NCI-H2196 (cell line): ENCODE data around the gene TSHZ2.

Experiments
- DNase-seq: peaks from one replicate; lab custom pipeline; 2025; ENCODE audit not compliant: unreplicated experiment; lab: John Stamatoyannopoulos, UW

The TSHZ2 gene, protein sequence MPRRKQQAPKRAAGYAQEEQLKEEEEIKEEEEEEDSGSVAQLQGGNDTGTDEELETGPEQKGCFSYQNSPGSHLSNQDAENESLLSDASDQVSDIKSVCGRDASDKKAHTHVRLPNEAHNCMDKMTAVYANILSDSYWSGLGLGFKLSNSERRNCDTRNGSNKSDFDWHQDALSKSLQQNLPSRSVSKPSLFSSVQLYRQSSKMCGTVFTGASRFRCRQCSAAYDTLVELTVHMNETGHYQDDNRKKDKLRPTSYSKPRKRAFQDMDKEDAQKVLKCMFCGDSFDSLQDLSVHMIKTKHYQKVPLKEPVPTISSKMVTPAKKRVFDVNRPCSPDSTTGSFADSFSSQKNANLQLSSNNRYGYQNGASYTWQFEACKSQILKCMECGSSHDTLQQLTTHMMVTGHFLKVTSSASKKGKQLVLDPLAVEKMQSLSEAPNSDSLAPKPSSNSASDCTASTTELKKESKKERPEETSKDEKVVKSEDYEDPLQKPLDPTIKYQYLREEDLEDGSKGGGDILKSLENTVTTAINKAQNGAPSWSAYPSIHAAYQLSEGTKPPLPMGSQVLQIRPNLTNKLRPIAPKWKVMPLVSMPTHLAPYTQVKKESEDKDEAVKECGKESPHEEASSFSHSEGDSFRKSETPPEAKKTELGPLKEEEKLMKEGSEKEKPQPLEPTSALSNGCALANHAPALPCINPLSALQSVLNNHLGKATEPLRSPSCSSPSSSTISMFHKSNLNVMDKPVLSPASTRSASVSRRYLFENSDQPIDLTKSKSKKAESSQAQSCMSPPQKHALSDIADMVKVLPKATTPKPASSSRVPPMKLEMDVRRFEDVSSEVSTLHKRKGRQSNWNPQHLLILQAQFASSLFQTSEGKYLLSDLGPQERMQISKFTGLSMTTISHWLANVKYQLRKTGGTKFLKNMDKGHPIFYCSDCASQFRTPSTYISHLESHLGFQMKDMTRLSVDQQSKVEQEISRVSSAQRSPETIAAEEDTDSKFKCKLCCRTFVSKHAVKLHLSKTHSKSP (N-terminal part only)

DNA sequence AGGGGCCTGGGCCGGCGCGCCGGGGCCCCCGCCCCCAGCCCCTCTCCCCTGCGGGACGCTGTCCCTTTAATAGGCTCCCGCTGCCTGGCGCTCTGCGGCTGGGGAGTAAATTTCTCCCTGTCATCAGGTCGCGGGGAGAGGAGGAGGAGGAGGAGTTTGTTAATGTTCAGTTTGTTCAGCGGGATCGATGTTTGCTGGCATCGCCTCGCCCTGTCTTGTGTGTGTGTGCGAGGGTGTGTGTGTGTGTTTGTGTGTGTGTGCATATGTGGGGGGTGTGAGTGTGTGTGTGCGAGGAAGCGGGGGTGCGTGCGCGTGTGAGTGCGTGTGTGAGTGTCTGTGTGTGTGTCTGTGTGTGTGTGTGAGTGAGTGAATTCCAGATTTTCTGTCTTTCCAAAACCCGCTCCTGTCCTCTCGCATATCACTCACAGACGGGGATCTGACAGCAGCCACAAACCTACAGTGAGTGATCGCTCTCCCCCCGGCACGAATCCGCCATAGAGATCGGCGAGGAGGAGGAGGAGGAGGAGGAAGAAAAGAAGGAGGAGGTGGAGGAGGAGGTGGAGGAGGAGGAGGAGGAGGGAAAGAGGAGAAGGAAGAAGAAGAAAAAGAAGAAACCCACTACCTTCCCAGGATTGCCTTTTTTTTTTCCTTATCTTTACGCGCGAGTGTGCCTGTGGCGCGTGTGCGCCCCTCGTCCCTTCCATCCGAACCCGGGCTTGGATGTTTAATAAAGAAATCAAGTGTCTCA, at the start of gene TSHZ2:
TSHZ2 (plus strand) TSS at position 169 of the 748 bp plus-strand sequence. CDS start 936 bp downstream, outside the sequence.
- peak; percentile 76 for DNase-seq

DNA sequence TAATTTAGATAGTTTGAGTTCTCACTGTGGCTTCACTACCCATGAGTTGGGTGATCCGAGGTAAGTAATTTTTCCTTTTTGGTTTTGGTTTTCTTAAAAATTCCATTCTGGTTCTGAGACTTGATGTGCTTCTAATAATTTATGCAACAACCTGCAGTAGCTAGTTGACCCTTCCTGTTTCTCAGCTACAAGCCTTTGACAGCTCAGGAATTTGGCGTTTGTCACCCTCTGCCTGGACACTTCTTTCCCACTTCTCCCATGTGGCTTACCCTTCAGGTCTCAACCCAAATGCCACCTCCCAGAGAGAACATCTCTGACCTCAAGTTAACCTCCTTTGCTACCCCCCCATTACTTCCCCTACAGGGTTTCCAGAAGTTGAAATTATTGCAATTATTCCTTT, 49.7 kb upstream of the TSHZ2 start:
- DNase-seq: no peak

DNA sequence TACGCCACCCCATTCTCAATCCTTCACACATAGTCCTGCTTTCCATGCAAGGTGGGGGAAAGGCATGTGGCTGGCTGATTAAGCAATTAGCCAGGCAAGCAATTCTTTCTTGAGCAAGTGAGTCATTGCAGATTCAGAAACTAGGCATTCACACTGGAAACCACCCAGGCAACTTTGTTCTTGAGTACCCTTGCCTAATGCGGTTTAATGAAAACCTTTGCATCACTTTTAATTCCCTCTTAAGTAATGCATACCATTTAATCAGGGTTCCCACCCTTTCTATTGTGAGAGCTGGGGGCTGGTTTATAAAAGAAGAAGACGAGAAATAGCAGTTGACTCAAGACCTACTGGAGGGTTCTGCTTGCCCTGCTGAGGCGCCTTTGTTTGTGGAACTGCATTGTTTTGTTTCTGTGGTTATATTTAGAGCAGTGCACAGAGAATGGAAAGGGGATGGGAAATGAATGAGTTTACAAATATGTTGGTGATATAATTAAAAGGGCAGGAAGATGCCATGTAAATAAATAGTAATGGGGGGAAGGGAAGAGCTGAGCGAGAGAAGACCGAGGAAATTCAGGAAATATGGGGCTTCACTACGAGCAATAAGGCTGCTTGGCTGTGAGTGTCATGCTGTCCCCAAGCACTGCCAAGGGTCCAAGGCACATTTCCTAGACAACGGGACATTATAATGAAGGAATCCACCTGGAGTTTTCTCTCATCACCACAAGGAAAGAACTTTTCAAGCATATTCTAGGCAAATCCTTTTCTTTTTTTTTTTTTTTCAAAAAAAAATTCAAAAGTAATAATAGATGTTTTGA, 48.8 kb upstream of the TSHZ2 start:
- DNase-seq: no peak

DNA sequence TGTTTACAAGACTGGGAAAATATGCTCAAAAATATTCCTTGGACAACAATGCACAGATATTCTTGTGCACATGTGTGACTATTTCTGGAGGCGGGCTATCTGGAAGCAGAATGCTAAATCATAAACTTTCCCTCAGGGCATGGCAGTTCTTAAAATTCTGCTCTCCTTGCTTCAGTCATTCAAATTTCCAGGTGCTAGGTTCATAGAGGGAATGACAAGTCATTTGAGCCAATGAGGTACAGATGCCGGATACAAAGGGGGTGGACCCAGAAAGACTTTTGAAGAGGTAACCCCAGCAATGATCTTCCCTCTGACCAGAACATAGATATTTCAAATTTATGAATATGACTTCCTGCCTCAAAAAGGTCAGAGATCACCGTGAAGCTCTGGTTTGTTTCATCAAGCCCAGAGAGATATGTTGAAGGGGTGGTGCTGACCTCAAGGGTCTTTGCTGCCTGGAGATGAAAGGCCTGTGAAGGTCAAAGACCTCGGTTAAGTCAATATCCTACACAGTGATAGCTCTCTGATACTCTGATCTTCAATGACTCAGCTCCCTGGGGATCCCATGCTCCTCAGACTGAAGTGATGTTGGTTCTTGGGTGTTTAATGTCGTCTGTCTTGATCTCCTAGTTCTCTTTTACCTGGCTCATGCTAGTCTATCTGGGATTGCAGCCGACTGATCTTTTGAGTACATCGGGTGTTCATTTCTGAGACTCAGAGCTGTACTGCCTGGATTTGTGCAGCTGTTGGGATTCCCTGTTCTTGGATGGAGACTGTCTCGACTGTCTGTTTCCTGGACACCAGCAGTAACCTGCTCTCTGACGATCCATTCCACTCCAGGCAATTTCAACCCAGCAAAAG, 47.5 kb upstream of the TSHZ2 start:
- no peak for DNase-seq

DNA sequence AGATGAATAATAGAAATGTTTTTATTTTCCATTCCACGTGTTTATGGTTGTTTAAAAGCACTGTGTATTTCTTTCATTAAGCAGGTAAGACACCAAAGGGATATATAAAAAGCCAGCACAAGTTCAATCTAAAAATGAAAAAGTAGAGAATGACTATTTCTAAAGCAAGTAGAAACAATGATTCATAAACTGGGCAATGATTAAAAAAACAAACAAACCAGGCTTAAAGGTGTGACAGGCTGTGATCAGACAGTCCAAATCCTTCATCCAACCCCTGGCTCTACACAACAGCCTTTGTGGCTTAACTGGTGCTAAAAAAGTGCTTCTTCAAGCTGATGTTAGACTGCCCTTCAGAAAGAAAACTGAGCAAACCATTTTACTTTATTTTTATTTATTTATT, 45.7 kb upstream of the TSHZ2 start:
- no peak for DNase-seq

DNA sequence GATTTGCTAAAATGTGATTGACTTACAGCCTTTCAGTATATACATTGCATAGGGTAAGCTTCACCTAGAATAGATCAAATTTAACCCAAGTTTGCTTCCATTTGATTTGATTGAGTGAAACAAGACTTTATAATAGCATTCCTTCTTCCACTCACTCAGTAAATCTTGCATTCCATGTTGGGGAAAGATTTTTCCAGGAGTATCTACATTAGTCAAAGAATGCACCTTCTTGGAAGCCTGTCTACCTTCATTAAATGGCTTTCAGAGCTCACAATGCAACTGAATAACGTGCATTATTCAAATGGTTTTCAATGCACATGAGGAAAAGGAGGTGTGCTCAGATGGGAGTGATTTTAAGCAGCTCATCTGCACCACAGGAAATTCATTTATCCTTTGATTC, 38.3 kb upstream of the TSHZ2 start:
- DNase-seq: no peak

DNA sequence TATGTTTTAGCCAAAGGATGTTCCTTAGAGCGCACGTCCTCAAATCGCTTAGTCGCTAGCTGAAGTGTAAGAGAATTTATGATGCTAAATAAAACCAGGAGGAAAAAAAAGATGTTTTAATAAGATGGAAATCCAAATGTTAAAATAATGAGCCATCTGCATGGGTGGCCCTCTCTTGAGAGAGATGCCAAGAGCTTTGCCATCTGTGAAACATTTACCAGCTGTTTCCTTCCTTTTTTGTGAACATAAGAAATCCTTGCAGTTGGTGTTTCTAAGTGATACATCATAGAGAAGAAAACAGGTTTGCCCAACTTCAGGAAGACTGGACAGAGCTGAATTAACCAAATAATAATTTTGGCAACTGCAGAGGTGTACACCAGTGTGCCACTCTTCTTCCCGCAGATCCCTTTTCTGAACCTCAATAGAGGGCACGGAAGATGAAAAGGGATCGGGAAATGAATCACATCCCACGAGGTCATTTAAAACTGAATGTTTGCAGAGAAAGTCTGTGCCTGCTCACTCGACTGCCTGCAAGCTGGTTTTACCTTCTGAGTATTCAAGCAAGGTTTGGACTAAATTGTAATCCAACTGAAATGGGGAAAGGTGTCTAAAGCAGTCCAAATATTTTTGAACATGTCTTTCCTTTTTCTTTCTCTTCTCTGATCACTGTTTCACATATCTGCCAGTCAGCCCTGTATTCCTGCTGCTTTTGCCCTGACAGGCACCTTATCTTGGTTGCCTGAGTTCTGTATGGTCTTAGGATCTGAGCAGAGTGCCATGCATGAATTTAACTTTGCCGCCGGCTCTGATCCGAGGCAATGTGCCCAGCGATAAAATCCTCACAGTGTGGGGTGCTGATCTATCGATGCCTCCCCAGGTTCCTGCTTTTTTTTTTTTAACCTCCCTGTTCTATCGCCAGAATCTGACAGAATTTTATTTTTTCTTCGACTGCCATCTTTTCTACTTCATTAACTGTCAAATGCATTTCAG, 35.5 kb upstream of the TSHZ2 start:
- DNase-seq: no peak

DNA sequence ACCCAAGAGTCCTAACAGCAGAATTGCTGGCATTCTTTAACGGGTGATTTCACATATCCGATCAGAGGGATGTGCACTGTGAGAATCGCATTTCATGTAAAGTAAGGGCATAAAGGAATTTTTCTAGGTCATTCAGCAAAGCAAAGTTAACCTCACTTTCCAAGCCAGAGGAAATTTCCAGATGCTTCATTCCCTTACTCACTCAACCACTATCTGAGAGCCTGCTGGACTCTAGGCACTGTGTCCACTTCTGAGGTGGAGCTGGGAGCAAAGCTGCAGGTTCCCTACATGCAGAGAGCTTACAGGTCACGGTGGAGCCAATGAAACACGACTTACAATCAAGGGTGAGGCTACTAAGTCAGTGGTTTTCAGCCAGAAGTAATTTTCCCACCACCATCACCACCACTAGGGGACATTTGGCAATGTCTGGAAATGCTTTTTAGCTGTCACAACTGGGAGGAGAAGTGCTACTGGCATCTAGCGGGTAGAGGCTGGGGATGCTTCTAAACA, 34.5 kb upstream of the TSHZ2 start:
- DNase-seq: no peak

DNA sequence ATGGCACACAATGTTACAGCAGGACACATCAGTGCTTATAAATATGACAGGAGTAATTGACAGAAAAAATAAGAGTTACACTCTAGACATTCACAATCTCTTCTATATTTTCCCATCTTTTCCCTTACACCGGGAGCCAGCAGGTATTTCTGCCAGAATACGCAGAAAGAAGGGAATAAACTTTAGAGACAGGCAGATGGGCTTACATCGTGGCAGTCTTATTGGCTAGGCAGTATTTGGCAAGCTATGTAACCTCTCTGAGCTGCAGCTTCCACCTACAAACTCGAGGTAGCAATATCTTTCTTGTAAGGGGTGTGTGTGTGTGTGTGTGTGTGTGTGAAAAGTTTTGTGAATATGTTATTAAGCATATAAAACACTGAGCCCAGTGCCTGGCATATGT, 33.0 kb upstream of the TSHZ2 start:
- DNase-seq: no peak

DNA sequence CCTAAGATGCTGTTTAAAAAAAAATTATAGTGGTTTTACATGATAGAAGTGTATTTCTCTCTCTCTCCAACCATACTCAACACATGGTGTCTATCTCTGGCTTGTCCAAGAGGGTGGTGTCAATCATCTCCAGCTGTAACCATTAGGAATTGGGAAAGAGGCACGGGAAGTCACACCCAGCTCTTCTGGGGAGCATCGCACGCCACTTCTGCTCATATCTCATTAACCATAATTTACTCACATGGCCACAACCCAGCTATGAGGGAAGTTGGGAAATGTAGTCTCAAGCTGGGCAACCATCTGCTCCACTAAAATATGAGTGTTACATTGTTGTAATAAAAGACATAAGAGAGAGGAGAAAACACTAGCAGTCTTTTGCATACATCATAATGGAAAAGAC, 30.4 kb upstream of the TSHZ2 start:
- no peak for DNase-seq

DNA sequence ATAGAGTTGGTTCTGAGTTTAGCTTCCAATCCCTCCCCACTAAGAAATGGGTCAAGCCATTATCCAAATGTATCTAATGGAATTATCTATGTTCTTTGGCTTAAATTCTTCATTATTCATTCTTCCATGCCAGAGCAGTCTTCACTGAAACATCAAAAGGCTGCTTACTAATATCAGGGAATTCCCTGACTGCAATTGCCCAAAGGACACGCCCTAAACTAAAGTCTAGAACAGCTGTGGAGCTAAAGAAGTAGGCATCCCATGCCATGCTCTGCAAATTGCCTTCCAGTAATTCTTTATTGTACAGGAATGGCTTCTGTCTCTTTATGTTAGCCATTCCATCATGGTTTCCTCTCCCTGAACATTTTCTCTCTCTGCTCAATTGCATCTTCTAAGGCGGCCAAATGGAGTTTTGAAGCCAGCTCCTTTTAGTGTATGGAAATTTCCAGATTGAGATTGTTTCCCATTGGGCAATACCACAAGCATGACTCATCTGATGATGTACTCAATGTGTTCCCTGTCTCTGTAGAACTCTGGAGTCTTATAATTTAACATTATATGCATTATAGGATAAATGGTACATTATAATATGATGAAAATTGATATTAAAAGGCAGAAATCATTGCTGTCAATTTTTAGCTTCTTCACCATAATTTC, 28.8 kb upstream of the TSHZ2 start:
- no peak for DNase-seq

DNA sequence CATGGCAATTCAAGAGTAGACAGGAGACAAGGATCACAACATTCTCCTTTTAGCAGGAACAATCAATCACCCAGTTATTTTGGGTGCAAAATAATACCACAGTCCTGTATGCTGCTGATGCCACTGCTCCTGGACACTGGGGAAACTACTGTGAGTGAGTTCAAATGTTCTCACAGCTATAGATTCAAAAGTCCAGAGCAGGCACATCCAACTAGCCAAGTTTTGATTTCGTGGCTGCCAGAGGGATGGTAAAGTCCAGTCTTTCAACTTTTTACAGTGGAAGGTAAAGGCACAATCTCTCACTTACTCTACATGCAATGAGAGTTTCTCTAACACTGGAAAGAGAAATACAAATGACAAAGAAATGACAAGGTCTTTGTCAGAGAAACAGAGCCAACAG, 26.9 kb upstream of the TSHZ2 start:
- DNase-seq: no peak

DNA sequence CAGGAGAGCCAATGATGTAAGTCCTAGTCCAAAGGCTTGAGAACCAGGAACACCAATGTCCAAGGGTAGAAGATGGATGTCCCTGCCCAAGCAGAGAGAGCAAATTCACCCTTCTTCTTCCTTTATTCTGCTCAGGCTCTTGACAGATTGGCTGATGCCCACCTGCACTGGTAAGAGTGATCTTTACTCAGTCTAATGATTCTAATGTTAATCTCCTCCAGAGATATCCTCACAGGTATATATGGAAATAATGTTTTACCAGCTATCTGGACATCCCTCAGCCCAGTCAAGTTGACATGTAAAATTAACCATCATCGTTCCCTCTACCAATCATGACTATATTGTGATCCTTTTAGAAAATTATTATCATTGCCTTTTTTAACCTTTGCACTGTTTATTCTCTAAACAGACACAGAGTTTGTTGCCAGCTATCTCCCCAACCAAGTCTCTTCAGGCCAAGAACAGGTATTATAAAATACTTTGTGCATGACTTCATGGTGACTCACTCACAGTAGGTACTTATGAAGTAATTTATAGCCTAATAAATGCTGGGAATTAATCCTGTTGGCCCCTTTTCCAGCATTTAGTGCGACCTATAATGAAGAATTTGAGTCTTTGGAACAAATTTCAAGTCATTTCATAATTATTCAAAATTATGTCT, 26.2 kb upstream of the TSHZ2 start:
- DNase-seq: peak; percentile 18

DNA sequence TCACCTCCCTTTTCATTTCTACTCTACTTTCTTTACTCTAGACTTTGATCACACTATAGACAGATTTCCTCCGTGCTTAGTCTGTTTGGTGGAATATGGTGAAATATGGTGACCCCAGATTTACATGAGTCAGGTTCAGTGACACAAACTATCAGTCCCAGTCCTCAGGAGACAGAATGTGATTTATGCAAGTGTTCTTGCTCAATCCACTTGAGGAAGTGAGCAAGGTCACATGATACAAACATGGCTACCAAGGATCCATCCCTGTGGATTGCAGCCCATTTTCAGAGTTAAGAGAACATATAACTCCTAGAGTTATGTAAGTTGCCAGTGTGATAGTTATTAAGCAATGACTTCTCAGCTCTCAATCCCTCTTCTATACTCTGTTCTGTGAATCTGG, 23.7 kb upstream of the TSHZ2 start:
- DNase-seq: no peak

DNA sequence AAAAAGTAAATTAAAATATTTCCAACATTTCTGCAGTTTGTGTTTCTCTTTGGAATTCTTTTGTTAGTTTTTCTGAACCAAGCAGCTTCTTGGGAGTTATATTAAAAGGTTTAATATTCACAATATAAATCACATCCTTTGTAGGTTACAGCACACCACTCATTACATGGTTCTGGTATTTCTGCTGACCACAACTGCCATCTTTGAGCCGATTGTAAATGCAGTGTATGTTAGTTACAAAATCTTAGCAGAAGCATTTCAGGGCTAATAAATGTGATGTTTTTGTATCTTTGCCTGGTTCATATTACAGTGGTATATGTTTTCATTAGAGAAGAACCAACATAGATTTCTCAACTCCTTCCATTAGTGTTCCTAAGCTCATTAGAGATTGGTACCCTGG, 19.1 kb upstream of the TSHZ2 start:
- DNase-seq: no peak

DNA sequence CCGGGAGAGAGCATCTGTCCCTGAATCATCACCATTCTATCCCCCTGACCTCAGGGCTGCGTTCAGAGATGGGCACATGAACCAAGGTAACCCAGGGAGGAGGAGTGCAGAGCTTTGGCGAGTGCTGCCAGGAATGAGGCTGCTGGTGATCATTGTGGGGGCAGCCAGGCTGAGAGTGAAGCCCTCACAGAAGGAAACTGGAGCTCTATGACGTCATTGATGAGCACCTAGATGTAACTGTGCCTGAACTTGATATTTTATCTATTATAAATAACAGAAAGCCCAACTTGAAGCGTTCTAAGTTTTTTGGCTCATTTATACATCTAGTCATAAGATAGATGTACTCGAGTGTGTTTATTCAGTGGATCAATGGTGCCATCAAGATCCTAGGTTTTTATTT, 17.3 kb upstream of the TSHZ2 start:
- peak; percentile 28 for DNase-seq

DNA sequence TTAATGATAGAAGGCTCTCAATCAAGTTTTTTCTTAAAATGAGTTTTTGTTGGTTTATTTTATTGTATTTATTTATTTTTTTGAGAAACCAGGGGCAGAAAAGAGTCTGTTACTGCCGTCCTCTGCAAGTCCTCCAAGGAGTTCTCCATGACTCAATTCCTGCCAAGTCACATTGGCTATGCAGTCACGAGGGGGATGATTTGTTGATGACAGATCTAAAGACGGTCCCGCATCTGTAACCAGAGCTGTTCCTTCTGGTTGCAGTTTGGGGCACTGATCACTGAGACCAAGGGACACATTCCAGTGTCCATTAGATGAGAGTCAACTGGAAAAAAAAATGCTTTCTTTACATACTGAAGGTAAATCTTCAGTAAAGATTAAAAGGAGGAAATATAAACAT, 13.9 kb upstream of the TSHZ2 start:
- no peak for DNase-seq
